CD4-positive, alpha-beta T cell treated with Interleukin-21 for 1 hour (primary cell): ENCODE results near the gene MYBPC2.
"Not testable (repeated sequence)": the region's sequence is repeated elsewhere in the genome, so short reads cannot be mapped to it uniquely, and the experiment has no call there.

Experiments used
- DNase-seq: peaks from one replicate; pipeline ENCODE4 v3.0.0-alpha.2; 2020

Gene MYBPC2

DNA sequence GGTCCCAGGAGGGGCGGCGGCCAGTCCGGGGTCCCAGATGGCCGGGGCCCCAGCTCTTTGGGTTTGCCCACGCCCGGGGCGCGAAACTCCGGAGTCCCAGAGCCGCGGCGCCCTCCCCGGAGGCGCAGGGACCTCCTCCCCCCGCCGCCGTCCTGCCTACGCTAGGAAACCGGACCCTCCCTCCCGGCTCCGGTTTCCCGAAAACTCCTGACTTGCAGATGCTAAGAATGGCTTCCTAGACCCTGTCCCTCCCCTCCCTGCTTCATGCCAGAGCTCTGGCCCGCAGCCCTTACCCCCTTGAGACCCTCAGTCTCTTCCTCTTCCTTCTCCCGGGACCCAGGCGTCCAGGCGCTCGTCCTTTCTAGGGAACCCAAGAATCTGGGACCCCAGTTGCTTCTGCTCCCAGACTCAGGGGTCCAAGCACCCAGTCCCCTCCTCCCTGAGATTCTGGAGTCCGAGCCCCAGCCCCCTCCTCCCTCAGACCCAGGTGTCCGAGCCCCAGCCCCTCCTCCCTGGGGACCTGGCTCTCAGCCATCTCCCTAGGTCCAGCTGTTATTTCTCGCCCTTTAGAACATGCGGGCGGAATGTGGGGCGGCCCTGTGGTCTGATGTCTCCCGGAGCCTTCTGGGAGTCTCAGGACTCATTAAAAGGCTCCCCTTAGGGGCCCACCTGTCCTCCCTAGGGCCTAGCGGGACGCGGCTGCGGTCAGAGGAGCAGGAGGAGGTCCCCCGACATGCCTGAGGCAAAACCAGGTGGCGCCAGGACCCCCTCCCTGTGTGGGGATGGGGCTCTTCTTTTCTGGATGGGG lies at the start of gene MYBPC2:
Gene MYBPC2, plus strand, starts transcription at position 672 of the 808 bp plus-strand sequence. Its CDS starts 62 bp downstream, at position 734.
- no peak for DNase-seq

DNA sequence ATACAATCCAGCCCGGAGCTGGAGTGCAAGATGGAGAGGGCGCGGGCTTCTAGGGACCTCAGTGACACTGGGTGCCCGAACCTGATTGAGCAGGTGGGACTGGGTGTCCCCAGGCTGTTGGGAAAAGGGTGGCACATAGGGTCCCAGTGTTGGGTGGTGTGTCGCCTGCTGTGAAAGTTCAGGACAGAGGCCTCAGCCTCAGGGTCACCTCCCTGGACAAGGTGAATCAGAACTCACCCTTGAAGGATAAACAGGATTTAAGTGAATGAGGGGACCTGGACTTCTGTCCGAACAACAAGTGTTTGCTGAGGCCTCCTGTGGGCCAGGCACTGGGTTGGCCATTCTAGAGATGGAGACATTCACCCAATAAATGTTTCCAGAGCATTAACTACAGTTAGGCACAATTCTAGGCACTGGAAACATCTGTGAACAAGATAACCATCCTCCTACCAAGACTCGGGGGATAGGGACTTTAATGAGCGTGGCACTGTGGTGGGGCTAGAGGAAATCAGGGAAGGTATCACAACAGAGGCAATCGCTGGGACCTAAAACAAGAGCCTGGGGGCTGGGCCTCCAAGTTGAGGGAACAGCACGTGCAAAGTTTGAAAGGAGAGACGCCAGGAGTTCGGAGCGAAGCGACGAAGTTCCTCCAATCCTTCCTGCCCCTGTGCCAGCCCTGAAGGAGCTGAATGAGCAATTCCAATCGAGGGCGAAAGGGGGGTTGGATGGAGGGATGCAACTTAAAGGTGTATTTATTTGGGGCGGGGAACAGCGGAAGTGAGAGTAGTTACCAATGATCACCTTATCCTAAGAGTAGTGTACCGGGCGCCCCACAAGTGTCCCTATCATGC lies 49.5 kb upstream of the MYBPC2 start:
- DNase-seq = no peak

- peak; percentile 99 for DNase-seq
Measured at GRCh38 chr19:50383852-50384684, 48.6 kb upstream of the MYBPC2 start, which contains the start of gene POLD1. TSS of gene POLD1 (plus strand) at chr19:50384347. CDS start at chr19:50398852, 14,505 bp downstream.

- no peak for DNase-seq
Measured at GRCh38 chr19:50384685-50385535, 47.8 kb upstream of the MYBPC2 start.

DNA sequence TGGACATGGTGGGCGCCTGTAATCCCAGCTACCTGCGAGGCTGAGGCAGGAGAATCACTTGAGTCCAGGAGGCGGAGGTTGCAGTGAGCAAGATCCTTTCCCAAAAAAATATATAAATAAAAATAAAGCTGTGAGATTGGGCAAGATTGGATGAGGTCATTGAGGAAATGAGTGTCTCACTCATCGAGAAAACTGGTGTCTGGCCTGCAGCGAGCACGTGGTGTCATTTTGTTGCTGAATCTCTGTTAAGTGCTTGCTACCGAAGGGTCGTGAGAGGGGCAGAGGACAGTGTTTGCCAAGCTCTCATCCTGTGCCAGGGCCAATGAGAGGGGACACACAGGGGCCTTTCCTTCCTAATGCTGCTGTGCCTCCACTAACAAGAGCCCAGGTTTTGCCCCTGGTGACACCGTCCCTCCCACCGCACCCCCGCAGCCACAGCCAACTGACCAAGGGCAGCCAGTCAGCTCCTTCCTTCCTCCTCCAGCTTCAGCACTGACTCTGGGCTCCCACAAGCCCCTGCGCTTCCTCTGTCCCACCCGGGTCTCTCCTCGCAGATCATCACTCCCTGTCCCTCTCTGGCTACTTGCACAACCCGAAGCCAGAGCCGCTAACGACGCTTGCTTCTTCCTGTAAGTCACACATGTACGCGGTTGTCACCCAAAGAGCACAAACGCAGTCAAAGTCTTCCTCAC lies 45.4 kb upstream of the MYBPC2 start:
- DNase-seq = no peak

DNA sequence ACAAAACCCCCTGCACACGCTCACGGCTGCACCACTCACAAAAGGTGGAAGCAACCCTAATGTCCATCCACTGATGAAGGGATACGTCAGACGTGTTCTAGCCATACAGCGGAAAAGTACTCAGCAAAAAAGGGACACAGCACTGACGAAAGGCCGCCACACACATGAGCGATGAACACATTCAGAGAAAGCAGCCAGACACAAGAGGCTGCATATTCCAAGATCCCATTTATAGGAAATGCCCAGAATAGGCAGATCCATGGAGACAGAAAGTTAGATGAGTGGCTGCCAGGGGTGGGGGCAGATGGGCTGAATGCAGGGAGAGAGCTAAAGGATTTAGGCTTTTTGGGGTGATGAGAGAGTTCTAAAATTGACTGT lies 44.8 kb upstream of the MYBPC2 start:
- DNase-seq = no peak

DNA sequence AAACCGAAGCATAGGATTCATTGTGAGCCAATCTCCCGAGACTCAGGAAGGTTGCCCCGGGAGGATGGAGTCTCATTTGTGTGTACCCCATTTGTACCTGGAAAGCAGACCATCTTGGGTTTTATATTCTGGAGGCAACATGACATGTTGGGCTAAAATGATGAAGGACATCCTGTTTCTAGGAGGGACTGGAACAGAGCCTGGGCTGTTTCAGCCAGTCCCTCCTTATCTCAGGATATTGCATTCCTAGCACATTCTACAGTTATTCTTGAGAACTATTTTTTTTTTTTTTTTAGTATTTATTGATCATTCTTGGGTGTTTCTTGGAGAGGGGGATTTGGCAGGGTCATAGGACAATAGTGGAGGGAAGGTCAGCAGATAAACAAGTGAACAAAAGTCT lies 42.4 kb upstream of the MYBPC2 start:
- not testable (repeated sequence) for DNase-seq

GRCh38 chr19:50390952-50391351 lies 41.7 kb upstream of the MYBPC2 start:
- DNase-seq = not testable (repeated sequence)

DNA sequence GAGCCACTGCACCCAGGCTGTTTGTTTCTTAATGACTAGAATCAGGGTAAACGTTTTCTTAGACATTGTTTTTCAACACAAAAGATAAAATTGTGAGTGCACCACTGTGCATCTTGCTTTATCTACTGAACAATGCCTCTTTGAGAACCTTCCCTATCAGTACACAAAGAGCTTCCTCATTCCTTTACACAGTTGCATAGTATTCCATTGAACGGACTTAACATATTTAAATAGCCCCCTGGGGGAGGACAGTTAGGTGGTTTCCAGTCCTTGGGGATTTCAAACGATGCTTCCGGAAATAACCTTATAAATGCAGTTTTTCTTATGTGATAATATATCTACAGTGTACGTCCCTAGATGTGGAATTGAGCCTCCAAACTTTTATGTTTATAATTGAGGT lies 39.9 kb upstream of the MYBPC2 start:
- DNase-seq = no peak

DNA sequence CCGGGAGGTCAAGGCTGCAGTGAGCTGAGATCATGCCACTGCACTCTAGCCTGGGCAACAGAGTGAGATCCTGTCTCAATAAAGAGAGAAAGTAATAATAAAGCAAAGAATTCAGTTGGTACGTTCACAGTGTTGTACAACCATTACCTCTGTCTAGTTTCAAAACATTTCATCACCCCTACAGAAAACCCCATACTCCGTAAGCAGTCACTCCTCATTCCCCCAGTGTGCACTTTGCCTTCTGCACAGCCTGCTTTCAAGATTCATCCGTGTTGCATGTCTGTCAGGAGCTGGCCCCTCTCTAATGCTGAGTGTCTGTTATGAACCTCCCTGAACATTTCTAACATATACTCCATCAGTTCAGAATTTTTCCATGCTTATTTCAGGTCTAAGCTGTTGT lies 39.1 kb upstream of the MYBPC2 start:
- no peak for DNase-seq

- no peak for DNase-seq
Measured at GRCh38 chr19:50394017-50394416, 38.7 kb upstream of the MYBPC2 start.

GRCh38 chr19:50398675-50399367 lies 33.9 kb upstream of the MYBPC2 start:
- no peak for DNase-seq

- no peak for DNase-seq
Measured at GRCh38 chr19:50399368-50399745, 33.3 kb upstream of the MYBPC2 start.

DNA sequence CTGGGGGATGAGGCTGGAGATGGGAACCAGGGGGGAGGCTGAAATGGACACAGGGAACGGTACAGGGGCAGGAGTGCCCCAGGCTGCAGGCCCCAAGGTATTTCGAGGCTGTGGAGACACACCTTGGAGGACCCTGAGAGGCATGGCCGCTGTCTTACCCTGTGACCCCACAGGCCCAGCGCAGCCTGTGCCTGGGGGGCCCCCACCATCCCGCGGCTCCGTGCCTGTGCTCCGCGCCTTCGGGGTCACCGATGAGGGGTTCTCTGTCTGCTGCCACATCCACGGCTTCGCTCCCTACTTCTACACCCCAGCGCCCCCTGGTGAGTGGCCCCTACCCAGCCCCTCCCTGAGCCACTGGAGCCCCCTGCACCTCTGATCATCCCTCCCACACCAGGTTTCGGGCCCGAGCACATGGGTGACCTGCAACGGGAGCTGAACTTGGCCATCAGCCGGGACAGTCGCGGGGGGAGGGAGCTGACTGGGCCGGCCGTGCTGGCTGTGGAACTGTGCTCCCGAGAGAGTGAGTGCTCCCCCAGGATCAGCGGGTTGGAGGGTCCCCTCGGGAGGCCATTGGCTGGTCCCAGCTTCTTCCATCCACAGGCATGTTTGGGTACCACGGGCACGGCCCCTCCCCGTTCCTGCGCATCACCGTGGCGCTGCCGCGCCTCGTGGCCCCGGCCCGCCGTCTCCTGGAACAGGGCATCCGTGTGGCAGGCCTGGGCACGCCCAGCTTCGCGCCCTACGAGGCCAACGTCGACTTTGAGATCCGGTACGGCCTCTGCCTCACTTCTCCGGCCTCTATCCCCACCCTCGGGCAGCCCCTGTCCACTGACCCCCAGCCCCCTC lies 30.9 kb upstream of the MYBPC2 start:
- DNase-seq = no peak

DNA sequence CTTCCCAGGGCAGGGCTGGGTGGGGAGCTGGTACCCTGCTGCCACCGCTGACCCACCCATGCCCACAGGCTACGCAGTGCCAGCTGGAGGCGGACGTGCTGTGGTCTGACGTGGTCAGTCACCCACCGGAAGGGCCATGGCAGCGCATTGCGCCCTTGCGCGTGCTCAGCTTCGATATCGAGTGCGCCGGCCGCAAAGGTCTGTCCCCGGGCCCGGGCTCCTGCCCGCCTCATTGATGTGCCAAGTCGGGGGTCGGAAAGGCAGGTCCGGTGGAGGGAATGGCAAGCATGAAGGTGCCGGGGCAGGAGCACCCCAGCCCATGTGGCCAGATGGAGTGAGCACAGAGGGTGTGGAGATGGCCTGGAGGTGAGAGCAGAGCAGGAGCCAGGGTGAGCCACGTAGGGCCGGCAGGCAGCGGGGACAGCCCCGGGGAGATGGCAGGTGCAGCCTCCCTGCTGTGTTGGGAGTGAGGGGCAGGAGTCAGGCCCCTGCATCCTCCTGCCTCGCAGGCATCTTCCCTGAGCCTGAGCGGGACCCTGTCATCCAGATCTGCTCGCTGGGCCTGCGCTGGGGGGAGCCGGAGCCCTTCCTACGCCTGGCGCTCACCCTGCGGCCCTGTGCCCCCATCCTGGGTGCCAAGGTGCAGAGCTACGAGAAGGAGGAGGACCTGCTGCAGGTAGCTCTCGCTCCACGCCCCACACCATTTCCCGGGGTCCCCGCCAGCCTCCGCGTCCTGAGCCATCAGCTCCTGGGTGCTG lies 30.0 kb upstream of the MYBPC2 start:
- no peak for DNase-seq

DNA sequence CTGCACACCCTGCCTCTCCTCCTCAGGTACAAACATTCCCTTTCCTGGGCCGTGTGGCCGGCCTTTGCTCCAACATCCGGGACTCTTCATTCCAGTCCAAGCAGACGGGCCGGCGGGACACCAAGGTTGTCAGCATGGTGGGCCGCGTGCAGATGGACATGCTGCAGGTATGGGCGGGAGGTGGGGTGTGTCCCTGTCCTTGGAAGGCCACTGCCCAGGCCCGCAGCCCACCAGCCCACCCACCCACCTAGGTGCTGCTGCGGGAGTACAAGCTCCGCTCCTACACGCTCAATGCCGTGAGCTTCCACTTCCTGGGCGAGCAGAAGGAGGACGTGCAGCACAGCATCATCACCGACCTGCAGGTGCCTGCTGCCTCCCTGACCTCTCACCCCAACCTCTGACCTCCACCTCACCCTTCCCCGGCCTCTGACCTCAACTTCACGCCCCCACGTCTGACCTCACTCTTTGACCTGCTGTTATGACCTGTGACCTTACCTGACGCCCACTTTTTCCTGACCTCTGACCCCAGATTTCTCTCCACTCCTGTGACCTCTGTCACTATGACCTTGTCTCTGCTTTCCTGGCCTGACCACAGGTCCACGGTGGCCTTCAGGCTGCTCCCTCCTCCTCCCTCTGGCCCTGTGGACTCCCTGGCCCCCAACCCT lies 26.4 kb upstream of the MYBPC2 start:
- no peak for DNase-seq

DNA sequence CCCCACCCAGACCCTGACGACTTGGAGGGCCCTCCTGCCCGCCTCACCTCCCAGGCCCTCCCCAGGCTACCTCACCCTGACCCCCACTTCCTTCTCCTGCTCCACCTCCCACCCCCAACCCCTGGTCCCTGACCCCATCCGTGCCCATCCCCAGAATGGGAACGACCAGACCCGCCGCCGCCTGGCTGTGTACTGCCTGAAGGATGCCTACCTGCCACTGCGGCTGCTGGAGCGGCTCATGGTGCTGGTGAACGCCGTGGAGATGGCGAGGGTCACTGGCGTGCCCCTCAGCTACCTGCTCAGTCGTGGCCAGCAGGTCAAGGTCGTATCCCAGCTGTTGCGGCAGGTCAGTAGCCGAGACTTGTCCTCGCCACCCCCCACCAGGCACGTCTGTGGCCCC lies 25.9 kb upstream of the MYBPC2 start:
- no peak for DNase-seq

DNA sequence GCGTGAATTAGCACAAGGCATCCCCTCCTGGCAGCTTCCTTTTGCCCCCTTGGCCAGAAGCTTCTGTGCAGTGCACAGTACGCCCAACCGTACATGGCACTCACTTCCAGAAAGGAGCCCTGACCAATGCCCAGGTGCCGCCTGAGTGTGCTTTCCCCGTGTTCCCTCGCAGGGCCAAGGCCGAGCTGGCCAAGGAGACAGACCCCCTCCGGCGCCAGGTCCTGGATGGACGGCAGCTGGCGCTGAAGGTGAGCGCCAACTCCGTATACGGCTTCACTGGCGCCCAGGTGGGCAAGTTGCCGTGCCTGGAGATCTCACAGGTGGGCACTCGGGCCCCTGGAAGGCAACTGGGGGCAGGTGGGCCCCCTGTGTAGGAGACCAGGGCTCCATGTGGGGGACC lies 23.3 kb upstream of the MYBPC2 start:
- no peak for DNase-seq

DNA sequence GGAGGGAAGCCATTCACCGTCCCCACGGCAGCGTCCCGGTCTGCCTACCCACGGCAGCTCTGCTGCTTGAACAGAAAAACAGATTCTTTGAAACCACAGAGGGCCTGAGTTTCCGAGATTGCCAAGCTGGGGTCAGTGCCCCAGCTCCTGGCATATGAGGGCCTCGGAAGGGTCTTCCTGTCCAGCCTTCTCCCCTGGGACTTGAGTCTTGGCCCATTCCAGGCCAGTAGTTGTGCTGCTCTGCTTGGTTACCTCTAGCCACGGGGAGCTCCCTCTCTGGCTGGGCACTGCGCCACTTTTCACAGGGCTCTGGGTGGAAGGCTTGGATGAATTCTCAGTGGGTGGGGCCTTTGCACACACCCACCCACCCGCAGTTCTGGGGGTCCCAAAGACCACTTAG lies 22.6 kb upstream of the MYBPC2 start:
- DNase-seq = no peak
